G401 (cell line): ENCODE results near the gene GPRIN3. TPM values are rescaled to one million over a fixed set of nuclear protein-coding genes. Genes with fewer than 3 reads are reported as not detected.
"Not testable (repeated sequence)": the region's sequence is repeated elsewhere in the genome, so short reads cannot be mapped to it uniquely, and the experiment has no call there.

Experiments used
- DNase-seq: peaks from one replicate; pipeline ENCODE4 v3.0.0-alpha.2; 2015; ENCODE audit warnings: low spot score
- in situ Hi-C: cut with HindIII; loops from 2 replicates; pipeline ENCODE4 v1.10.0; 2016; ENCODE audit warnings: low sequenced_read_pairs, mixed read lengths
- total RNA-seq: library from RNA; depleted of rRNA; stranded (reverse); fragments of >200 nt; shearing (Covaris generic); gene quantifications from 2 replicates; pipeline ENCODE4 v1.2.3, GENCODE V29; 2014

Gene GPRIN3
- total RNA-seq, 1 experiment from 2014 or later, result 1.5 TPM

DNA sequence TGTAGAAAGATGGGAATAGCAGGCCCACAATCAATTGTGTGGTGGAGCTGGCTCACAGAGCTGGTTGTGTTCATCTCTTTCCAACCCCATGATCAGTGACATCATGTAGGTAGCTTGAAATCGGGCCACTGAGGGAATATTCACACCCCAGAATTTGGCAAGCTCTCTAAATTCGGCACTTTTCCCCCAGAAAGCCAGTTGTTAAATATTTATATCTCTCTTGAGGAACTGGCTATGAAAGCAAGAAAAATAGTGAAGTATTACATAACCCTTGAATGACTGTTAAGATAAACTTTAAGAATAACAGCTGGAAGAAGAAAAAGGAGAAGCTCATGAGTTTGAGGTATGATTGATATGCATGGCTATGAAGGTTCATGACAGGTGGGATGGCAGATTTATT lies 38.9 kb downstream of the GPRIN3 start:
- in situ Hi-C loops, result no loop called here
- DNase-seq, result no peak

DNA sequence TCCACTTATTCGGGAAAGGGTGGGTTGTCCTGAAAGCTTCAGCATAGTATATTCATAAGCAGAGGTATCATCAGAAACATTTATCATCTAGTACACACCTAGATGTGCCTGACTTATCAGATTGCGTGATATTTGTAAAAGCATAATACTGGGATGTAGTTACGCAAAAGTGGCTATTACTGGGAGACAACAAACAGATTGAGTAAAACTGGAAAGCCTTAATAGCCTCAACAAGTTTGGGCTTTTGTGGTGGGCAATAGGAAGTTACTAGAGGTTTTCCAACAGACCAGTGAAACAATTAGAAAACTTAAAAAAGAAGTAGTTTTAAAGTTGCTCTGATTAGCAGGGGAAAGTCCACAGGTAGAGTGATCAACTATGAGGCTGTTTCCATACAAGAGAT lies 39.8 kb downstream of the GPRIN3 start:
- in situ Hi-C loops, result no loop called here

DNA sequence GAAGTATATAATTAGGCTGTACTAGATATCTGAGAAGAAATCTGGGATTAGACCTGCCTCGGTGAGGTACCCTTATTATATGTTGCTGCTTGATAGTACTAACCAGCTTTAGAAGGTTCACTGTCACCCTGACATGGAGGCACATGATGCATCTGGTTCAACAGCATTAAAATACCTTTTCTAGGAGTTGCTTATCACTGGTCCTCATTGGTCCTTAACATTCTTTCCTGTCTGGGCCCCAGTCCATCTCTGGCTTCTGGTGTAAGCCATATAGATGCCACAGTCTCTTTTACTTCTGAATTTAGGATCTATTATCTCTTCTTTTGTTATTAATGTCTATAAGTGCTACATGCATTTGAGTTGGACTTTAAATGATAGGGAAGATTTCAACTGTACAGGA lies 40.2 kb downstream of the GPRIN3 start:
- DNase-seq, result no peak
- in situ Hi-C loops, result no loop called here

More for the DNA sequence above, 39.8 kb downstream of the GPRIN3 start:
- no peak for DNase-seq

DNA sequence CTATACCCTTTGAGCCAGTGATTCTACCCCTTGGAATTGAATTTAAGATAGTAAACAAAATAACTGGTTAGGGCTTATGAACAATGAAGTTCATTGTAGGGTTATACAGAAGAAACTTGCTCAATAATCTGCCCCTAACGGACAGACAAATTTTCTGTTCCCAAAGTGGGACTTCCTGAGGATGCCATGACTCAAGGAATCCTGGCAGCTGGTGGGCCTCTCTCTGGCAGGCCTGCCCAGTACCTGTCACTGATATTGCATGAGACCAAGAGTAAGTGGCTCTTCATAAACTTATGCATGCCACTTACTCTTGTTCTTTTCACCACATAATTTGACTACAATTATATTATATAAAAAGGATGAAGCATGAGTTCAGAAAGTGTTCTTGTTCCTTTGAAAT lies 41.5 kb downstream of the GPRIN3 start:
- in situ Hi-C loops, result no loop called here
- no peak for DNase-seq

DNA sequence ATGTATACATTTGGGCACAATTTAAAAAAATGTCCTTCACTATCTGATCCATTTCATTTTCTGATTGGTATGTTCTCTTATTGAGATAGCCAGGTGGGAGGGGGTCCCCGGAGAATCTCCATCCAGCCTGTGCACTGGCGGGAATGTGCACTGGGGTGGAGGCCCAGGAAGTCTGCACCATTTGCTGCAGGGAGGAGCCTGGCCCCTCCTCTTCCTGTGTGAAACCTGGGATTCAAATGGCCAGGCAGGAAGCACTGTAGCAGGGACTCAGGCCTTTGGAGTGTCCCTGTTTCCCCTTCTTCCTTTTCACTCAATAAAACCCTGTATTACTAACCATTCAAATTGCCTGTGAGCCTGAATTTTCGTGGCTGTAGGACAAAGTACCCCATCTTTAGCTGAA lies 44.3 kb downstream of the GPRIN3 start:
- DNase-seq, result no peak
- in situ Hi-C loops, result no loop called here

DNA sequence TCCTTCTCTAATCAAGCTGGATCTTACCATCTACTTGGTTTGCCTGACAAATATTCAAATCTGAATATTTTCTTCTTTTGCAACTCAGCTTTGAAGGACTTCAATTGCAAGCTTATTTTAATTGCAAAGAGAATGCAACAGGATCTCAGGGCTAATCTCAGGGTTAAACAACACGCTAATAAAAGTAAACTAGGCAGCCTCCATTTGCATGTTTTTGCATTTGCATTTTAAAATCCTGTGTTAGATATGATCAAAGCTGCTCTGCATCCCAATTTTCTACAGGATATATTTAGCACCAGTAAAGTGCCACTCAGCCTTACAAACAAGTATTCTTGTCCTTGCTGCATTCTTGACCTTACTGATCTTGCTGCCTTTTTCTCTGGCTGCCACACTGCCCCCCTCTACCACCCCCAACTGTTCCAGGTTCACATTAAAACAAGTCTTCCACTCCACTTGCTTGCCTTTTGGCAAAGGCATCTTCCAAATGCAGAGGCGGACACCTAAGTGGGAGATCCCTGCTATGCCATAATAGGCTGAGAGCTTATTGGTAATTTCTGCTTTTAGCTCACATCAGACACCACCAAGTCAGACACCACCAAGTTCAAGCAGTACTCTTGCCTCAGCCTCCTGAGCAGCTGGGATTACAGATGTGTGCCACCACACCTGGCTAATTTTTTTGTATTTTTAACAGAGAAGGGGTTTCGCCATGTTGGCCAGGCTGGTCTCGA lies 48.1 kb downstream of the GPRIN3 start:
- peak; percentile 53 for DNase-seq
- in situ Hi-C loops, result no loop called here

DNA sequence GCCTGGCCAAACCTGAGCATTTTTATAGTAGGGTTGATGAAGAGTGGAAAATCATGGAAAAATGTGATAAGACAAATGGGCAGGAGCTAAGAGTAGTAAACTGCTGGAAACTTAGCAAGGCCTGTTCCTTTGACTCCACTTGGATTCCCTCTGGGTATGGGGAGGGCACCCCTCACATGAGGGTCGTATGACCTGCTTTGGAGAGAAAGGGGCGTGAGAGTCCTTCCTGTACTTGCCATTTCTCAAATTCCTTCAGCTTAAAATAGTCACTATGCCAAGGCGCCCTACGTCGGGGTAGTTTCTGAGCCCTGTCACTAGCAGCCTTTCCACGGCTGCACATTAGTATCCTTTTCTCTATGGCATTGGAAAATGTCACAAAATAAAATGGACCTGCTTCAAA lies 49.1 kb downstream of the GPRIN3 start:
- in situ Hi-C loops, result no loop called here
- peak; percentile 19 for DNase-seq

DNA sequence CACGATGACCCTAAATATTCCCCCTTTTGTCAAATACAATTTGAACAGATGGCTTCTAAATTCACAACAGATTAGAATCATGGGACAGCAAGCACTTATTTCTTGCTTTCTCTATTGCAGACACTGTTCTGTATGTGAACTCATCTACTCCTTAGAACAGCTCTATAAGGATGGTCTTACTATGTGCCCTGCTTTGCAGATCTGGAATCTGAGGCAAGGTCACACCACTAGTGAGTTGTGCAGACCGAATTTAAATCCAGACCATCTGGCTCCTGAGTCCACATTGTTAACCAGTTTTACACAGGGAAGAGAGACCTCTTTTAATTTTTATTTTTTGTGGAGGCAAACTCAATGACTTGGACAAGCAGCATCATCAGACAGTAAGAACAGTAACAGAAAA lies 50.2 kb downstream of the GPRIN3 start:
- DNase-seq, result no peak
- in situ Hi-C loops, result no loop called here

DNA sequence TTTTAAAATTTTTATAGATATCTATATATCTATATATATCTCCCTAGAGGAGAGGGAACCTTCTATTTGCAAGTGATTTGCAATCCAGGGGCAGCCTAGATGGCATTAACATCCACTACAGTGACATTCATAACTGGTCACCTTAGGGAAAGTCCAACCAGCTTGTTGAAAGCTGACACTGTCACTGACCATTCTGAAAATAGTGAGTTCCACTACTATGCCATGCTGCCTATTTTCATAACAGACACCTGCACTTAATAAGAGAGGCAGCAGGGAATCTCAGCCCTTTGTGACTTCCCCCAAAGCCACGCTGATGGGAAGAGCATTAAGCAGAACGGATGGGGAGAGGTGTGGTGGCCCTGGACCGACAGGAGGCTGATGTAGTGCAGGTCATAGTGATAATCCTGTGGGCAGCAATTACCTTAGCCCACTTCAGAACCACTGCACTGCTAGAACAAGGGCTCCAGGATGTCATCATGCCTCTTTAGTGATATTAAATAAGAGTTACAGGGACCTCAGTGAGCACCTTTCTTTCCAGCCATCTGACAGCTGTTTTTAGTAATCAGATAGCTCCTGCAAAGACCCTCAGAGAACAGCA lies 51.3 kb downstream of the GPRIN3 start:
- in situ Hi-C loops, result no loop called here
- DNase-seq, result peak; percentile 73

DNA sequence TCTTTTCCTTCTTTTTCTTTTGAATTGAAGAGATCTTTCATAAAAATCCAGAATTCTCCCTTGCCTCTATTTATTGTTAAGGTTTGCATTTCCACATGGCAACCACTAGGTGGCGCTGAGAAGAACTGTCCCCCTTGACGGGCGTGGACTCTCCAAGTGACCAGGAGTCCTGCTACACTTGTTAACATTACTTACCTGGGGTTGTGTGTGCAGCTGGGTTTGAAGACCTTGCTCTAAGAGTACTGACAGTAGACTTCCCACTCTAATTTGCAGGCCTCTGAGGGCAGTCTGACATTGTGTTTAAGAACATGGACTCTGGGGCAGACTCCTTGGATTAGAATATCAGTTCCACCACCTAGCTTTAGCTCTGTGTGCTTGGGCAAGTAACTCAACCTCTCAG lies 52.8 kb downstream of the GPRIN3 start:
- in situ Hi-C loops, result no loop called here
- peak; percentile 24 for DNase-seq

DNA sequence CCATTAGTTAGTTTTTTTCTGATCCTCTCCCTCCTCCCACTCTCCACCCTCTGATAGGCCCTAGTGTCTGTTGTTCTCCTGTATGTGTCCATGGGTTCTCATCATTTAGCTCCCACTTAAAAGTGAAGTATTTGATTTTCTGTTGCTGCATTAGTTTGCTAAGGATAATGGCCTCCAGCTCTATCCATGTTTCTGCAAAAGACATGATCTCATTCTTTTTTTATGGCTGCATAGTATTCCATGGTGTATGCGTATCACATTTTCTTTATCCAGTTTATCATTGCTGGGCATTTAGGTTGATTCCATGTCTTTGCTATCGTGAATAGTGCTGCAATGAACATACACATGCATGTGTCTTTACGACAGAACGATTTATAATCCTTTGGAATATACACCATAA lies 53.3 kb downstream of the GPRIN3 start:
- in situ Hi-C loops, DNase-seq: not testable (repeated sequence)

DNA sequence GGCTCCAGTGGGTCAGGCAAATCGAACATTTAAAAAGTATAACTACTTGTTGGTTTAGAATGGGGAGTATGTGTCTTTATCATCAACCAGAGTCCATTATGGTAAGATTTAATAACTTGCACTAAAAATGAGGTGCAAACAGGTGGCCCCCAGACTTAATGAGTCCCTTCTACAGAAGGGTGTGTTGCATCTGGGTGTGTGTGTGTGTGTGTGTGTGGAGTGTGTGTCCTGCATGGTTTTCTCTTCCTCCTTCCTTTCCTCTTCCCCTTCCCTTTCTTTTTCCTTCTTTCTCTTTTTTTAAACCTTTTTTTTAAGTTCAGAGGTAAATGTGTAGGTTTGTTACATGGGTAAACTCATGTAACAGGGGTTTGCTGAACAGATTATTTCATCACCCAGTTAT lies 53.7 kb downstream of the GPRIN3 start:
- DNase-seq, result no peak
- in situ Hi-C loops, result no loop called here

DNA sequence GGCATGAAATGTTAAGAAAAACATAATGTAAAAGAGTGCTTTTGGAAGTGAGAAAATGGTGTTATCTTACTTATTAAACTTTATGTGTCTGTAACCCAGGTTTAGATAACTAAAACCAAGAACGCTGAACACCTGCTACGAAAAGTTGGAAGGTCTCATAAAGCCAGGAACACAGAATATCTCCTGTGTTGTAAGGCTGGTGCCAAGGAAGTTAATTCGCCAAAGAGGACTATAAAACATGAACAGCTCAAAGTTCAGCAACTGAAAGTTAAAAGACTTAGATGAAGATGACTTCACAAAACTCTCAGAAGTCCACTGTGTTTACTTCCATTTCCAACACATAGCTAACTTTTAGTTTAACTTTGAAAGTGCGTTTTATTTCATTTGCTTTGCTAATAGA lies 54.3 kb downstream of the GPRIN3 start:
- peak; percentile 4 for DNase-seq
- in situ Hi-C loops, result no loop called here

DNA sequence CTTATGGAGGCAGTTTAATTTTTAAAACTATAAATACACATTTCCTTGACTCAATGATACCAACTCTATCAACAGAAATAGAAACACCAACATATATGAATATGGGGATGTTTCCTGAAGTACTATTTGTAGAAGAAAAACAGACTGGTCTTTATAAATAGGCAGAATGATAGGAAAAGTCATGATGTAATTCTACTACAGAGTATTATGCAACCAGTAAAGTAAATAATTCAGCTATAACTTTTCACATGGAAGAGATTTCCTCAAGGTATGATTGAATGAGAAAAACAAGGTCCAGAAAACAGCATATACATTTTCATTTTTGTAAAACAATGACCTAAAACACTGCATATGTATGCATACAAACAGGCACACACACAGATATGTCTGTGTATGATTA lies 56.2 kb downstream of the GPRIN3 start:
- in situ Hi-C loops, result no loop called here
- peak; percentile 3 for DNase-seq

DNA sequence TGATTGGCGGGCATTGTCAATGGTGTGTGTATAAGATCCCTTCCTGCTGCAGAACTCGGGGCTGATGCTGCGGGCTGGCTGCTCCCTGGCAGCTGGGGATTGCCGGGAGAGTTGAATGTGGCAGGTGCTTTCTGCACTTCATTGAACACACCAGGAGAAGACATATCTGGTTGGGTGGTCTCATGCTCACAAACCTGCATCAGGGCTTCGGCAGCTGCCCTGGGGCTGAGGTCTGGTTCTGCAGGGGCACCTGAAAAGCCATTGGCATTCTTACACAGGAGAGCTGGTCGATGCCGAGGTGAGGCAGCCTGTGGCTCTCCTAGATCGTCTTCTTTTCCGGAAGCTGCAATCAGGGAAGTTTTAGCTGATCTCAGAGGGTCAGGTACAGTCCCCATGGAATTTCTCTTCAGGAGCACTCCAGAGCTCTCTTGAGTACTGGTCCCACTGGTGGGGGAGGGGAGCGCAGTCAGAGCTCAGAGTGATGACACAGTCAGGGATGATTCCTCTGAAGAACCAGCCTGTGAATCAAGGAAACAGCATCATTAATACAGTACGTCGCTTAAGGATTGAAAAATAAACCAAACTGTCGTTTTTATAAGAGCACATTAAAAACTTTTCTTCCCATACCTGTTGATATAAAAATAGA lies 57.8 kb downstream of the GPRIN3 start:
- in situ Hi-C loops, result no loop called here

DNA sequence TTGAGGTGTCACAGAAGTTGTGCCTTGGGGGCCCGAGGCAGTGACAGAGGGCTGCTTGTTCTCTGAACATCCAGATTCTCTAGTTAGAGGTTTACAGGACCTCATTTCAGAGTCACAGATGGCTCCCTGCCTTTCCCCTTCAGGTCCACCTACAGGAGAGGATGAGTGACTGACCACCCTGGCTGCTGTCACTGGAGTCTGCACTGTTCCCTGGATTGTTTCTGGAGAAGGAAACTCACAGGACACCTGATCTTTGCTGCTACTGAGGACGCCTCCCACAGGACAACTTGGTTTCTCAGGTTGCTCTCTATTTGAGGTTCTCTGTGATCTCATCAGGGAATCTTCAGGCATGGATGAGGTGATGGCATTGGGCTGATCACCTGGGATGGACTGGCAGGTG lies 58.3 kb downstream of the GPRIN3 start:
- in situ Hi-C loops, result no loop called here
- DNase-seq, result peak; percentile 65

More for the DNA sequence above, 57.8 kb downstream of the GPRIN3 start:
- DNase-seq, result peak; percentile 31

DNA sequence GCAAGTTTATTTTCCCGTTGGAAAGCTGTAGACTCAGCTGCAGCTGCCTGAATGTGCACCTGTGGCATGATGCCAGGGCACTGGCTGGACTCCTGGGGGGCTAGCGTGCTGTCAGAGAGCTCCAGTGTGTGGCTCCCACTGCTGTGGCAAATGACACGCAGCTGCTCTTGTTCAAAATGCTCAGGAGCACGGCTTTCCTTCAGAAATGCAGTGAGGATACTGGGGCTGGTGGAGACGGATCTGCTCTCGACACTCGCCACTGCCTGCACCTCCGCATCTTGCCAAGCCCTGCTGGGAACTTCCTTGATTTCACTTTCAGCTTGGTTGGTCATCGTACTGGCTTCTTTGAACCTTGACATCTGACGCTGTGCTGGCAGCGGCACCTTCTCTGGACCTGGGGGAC lies 58.7 kb downstream of the GPRIN3 start:
- in situ Hi-C loops, result no loop called here
- DNase-seq, result peak; percentile 77

DNA sequence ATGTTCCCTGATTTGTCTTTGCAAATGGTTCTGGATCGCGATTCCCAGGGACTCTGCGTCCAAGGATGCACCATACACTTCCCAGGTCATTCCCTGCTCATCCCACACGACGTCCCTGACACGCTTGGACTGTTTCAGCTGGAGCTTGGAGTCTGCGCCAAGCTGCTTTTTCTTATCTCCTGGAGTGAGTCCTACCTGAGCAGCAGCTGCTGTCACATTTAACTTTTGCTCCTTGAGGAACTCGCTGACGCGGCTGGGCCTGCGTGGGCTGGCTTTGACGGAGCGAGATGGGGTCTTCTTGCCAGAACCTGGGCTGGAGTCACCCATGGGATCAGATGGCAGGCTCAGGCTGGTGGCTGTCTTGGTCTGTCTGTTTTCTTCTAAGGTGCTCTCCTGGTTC lies 59.6 kb downstream of the GPRIN3 start:
- DNase-seq, result peak; percentile 59
- in situ Hi-C loops, result no loop called here

DNA sequence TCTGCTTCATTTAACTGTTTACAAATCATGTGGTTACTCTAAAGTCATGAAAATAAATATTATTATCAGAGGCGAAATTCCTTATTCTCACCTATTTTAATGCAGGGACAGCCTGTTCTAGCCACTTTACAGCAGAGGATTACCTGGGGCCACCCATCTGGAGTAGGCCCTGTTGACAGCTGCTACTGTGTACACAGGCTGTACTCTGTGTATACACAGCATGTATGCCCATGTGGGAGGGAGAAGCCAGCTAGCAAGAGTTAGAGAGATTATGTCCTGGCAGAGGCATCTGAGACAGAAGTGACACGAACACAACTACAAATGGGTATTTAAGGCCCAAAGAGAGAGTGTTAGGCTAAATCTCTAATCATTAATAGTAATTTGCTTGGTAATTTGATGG lies 62.1 kb downstream of the GPRIN3 start:
- peak; percentile 89 for DNase-seq
- in situ Hi-C loops, result no loop called here

DNA sequence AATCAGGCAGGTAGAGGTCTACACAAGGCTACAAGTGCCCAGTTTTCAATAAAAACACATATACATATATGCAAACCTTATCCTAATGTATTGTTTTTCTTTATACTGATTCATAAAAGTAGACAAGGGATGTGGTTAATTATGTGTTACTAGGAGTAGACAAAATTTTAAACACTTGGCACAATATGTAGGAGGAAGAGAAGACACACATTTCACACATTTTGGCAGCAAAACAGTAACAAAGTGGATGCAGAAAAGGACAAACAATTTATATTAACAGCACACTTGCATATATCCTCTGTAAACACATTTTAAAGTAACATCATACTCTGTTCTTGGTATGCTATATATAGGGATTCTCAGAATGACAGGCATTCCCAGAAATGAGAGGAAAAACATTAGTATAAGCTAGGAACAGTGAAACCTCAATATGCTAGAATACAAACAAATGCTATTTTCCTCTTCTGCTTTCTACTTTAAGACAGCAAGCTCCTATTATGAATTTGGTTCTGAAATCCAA lies 63.8 kb downstream of the GPRIN3 start:
- DNase-seq, result no peak
- in situ Hi-C loops, result no loop called here
